A673 (cell line): ENCODE measurements around the gene PIGU. TPM values are rescaled to one million over a fixed set of nuclear protein-coding genes. Genes with fewer than 3 reads are reported as not detected.
A peak's percentile ranks its signal among the peaks of the same experiment; 100 is the strongest.

ENCODE experiments used
- BruUV-seq: library from RNA; stranded (reverse); fragments of 400-500 nt; replicated peaks from 2 replicates; lab custom pipeline; 2021; lab: Mats Ljungman, UMichigan
- CTCF ChIA-PET: fragments of 300-600 bp; sonication (Branson Sonifier 250); formaldehyde crosslinking; loops from one replicate; lab custom pipeline; 2022; ENCODE audit warnings: antibody characterized with exemption; lab: Charles Lee
- POLR2A ChIA-PET: fragments of 300-600 bp; sonication (Branson Sonifier 250); formaldehyde crosslinking; loops from one replicate; lab custom pipeline; 2022; ENCODE audit warnings: antibody characterized with exemption; ENCODE audit not compliant: low non-redundant PET; lab: Charles Lee
- DNase-seq: peaks from one replicate; pipeline ENCODE4 v3.0.0-alpha.2; 2015; ENCODE audit warnings: low spot score
- H3K27ac ChIP-seq: fragments of 200-600 bp; sonication (generic); 2 replicates; pipeline ENCODE4 v1.5.1; 2016; ENCODE audit warnings: mixed run types, low read depth, mild to moderate bottlenecking, mixed read lengths, antibody characterized with exemption, low read length; ENCODE audit not compliant: poor library complexity, severe bottlenecking
- H3K27me3 ChIP-seq: fragments of 200-600 bp; sonication (generic); replicated peaks from 2 replicates; pipeline ENCODE4 v1.6.1; 2017; ENCODE audit warnings: mixed run types, low read depth, mild to moderate bottlenecking, mixed read lengths, antibody characterized with exemption, low read length; ENCODE audit not compliant: insufficient read depth, poor library complexity
- H3K36me3 ChIP-seq: fragments of 200-600 bp; sonication (generic); 2 replicates; pipeline ENCODE4 v1.6.1; 2016; ENCODE audit warnings: mixed run types, mild to moderate bottlenecking, mixed read lengths, antibody characterized with exemption, low read length; ENCODE audit not compliant: insufficient read depth, poor library complexity, severe bottlenecking
- H3K4me1 ChIP-seq: fragments of 200-600 bp; sonication (generic); 2 replicates; pipeline ENCODE4 v1.6.1; 2017; ENCODE audit warnings: mixed run types, mild to moderate bottlenecking, mixed read lengths, antibody characterized with exemption, low read length; ENCODE audit not compliant: insufficient read depth, poor library complexity, severe bottlenecking
- H3K4me3 ChIP-seq: fragments of 200-600 bp; sonication (generic); 2 replicates; pipeline ENCODE4 v1.5.1; 2016; ENCODE audit warnings: low read depth, mixed run types, mild to moderate bottlenecking, mixed read lengths, low read length; ENCODE audit not compliant: poor library complexity, severe bottlenecking
- H3K9me3 ChIP-seq: fragments of 200-600 bp; sonication (generic); 2 replicates; pipeline ENCODE4 v1.6.1; 2016; ENCODE audit warnings: mixed run types, low read depth, mild to moderate bottlenecking, mixed read lengths, antibody characterized with exemption, low read length; ENCODE audit not compliant: poor library complexity, severe bottlenecking
- EZH2 ChIP-seq: fragments of 200-600 bp; sonication (generic); IDR thresholded peaks from 2 replicates; pipeline ENCODE4 v1.6.1; 2017; ENCODE audit warnings: borderline replicate concordance, low read depth, mild to moderate bottlenecking, mixed read lengths, antibody characterized with exemption, low read length; ENCODE audit not compliant: poor library complexity, severe bottlenecking
- intact Hi-C: fragments of 100-400 bp; cut with micrococcal nuclease; formaldehyde crosslinking; loops from one replicate; pipeline ENCODE4 v1.10.0; 2022; ENCODE audit not compliant: unreplicated experiment
- total RNA-seq: library from RNA; stranded (reverse); gene quantifications from 2 replicates; pipeline ENCODE4 v1.2.3, GENCODE V29; 2021
- TF ChIP-seq, protein P1 (sequence below): fragments of 300-800, 200-600 bp; sonication (generic); conservative IDR thresholded peaks from 2 replicates; pipeline ENCODE4 v1.5.1; 2017; ENCODE audit warnings: low read depth, mild to moderate bottlenecking, antibody characterized with exemption, low read length, moderate library complexity, mixed read lengths

Gene PIGU
- total RNA-seq, 1 experiment from 2014 or later: 31.4 TPM

DNA sequence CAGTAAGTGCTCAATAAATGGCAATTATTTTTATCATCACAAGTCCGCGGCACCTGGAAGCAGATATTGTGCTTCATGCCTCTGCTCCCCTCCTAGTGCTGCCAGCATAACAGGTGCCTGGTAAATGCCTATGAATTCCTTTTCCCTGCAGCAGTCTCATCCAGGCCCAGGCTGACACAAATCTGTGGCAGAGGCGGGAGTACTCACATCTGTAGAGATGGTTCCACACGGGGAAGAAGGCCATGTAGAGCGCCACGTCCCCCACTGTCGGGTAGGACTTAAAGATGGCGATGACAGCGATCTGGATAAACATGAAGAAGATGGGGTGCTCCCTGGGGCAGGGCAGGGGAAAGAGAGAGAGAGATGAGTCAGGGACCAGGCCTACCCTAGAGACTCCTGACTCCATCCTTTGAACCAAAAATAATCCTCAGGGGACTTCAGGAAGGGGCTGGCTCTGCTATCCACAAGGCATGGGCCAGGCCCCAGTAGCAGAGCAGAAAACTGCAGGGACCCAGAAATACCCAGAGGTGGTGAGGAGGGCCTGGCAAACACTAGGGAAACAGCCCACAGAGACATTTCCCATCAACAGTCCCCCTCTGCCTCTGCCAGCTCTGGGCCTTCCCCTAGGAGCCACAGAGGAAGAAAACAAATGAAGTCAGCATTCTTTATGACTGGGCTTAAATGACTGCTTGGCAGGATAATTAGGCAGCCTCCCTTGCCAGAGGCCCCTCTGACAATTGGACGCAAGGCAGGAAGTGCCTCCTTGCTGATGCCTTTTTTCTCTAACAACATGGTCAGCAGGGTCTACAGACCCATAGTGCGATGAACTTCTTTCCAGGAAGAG lies 95.3 kb downstream of the PIGU start:
- peak overlapping the region; percentile 58 for H3K27ac ChIP-seq
- TF ChIP-seq, protein P1, sequence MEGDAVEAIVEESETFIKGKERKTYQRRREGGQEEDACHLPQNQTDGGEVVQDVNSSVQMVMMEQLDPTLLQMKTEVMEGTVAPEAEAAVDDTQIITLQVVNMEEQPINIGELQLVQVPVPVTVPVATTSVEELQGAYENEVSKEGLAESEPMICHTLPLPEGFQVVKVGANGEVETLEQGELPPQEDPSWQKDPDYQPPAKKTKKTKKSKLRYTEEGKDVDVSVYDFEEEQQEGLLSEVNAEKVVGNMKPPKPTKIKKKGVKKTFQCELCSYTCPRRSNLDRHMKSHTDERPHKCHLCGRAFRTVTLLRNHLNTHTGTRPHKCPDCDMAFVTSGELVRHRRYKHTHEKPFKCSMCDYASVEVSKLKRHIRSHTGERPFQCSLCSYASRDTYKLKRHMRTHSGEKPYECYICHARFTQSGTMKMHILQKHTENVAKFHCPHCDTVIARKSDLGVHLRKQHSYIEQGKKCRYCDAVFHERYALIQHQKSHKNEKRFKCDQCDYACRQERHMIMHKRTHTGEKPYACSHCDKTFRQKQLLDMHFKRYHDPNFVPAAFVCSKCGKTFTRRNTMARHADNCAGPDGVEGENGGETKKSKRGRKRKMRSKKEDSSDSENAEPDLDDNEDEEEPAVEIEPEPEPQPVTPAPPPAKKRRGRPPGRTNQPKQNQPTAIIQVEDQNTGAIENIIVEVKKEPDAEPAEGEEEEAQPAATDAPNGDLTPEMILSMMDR: no peak
- TF ChIP-seq EZH2: no peak
- no peaks in the 10 kb centered on the region for H3K27me3 ChIP-seq
- BruUV-seq: no TSS peak
- no peaks in the 10 kb centered on the region for H3K9me3 ChIP-seq
- no peak overlapping the region for H3K4me3 ChIP-seq
- CTCF ChIA-PET: no interaction called here
- intact Hi-C loops: no loop called here
- peak; percentile 73 for DNase-seq
- H3K4me1 ChIP-seq: peaks cover 12% of the 10 kb centered on the region
- POLR2A ChIA-PET: no interaction called here
- no peaks in the 10 kb centered on the region for H3K36me3 ChIP-seq

DNA sequence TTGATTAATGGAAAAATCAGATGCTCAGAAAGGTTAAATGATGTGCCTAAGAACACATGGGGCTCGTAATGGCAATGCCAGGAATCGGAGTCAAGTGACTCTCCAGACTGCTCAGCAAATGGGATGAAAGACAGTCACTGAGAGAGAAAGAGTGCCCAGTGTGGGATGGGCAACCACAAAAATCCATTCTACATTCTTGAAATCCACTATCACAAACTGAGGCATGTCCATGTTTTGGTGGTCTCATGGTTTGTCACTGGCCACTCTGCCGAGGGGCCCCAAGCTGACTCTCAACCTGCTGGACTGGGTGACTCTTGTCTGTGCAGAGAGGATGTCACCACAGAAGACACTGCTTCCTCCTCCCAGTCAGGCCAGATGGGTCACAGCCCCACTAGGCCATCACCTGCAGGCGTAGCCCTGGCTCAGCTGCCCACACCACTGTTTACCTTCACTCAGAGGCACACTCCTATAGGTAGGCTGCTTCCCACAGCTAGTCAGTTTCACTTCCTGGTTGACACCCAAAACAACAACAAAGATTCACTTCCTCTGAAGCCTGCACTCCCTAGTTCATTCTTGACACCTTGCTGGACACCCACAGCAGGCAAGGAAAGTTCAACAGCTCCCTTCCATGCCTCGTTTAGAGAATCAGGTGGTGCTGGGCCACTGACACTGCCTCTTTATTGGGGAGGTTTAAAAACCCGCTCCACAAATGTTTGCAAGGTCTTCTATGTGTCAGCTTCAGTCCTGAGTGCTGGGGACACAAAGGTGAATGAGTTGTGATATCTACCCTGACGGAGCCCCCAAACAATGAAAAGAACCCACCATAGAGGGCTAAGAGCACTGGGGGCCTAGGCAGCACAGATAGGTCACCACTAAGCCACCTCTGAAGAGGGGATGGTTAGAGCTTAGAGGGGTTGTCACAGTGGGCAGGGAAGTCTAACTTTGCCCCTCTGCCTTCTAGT lies 96.6 kb downstream of the PIGU start:
- BruUV-seq: no TSS peak
- POLR2A ChIA-PET: no interaction called here
- H3K36me3 ChIP-seq: no peaks in the 10 kb centered on the region
- CTCF ChIA-PET: no interaction called here
- H3K9me3 ChIP-seq: no peaks in the 10 kb centered on the region
- H3K27ac ChIP-seq: no peak overlapping the region
- peaks cover 12% of the 10 kb centered on the region for H3K4me1 ChIP-seq
- TF ChIP-seq, protein P1: no peak
- TF ChIP-seq EZH2: no peak
- DNase-seq: no peak
- H3K4me3 ChIP-seq: no peak overlapping the region
- H3K27me3 ChIP-seq: no peaks in the 10 kb centered on the region
- intact Hi-C loops: no loop called here

DNA sequence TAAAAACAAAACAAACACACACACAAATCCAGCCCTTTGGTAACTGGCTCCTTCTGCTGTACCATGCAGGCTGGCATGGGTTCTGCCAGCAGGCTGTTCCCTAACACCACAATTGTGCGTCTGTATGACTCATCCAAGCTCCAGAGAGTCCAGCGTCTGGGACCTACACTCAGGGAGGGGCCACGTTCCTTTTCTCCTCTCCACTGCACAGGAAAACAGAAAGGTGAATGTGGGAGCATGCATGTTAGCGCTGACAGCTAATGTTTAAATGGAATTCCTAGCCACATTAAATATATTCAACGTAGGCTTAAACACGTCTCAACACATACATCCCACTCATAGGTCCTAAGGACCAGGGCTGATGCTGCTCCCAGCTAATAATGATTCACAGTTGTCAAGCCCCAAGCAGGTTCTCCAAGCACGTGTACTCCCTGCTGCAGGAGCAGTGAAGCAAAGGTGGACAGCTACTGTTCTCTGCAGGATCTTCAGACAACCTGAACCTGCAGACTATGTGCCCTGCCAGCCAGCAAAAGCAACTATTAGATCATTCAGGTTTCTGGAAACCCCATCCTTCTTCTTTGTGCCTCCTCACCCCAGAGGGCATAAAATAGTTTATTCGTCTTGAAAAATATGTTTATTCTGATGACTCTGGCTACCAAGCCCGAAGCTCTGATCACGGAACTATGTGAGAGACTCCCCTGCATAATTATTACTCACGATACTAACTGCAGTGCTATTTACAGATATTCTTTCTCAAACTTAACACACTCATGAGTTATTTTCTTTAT lies 97.5 kb downstream of the PIGU start:
- Histone ChIP-seq H3K27ac (no peak overlapping the region), H3K27me3 (no peaks in the 10 kb centered on the region), H3K36me3 (no peaks in the 10 kb centered on the region), H3K4me3 (no peak overlapping the region), H3K9me3 (no peaks in the 10 kb centered on the region), H3K4me1 (peaks cover 12% of the 10 kb centered on the region)
- intact Hi-C loops: no loop called here
- DNase-seq: peak; percentile 35
- BruUV-seq: no TSS peak
- CTCF ChIA-PET: no interaction called here
- TF ChIP-seq EZH2: no peak
- TF ChIP-seq, protein P1: 0 out of 2 replicates have a peak, but pooled peaks have one; percentile 33
- POLR2A ChIA-PET: no interaction called here
